ENCODE data around the gene SPIN1.
"Not testable (repeated sequence)": the region's sequence is repeated elsewhere in the genome, so short reads cannot be mapped to it uniquely, and the experiment has no call there.

The SPIN1 gene

GRCh38 chr9:88388203-88388885, at the start of gene SPIN1:
TSS of gene SPIN1 (plus strand) at chr9:88388444. CDS start at chr9:88426540, 38,096 bp downstream.
- peak; percentile 100 for DNase-seq (ENCODE audit: low spot score)

- no peak for DNase-seq (ENCODE audit: low spot score)
Measured at GRCh38 chr9:88339317-88339716, 48.9 kb upstream of the SPIN1 start.

- DNase-seq (ENCODE audit: low spot score), result no peak
Measured at GRCh38 chr9:88342246-88342645, 46.0 kb upstream of the SPIN1 start.

GRCh38 chr9:88344013-88344412, 44.2 kb upstream of the SPIN1 start:
- no peak for DNase-seq (ENCODE audit: low spot score)

GRCh38 chr9:88350354-88350753, 37.9 kb upstream of the SPIN1 start:
- DNase-seq (ENCODE audit: low spot score), result not testable (repeated sequence)

GRCh38 chr9:88355166-88355565, 33.1 kb upstream of the SPIN1 start:
- DNase-seq (ENCODE audit: low spot score), result no peak

- not testable (repeated sequence) for DNase-seq (ENCODE audit: low spot score)
Measured at GRCh38 chr9:88357250-88357649, 31.0 kb upstream of the SPIN1 start.

- no peak for DNase-seq (ENCODE audit: low spot score)
Measured at GRCh38 chr9:88358723-88359122, 29.5 kb upstream of the SPIN1 start.

GRCh38 chr9:88359974-88360373, 28.3 kb upstream of the SPIN1 start:
- no peak for DNase-seq (ENCODE audit: low spot score)

GRCh38 chr9:88362681-88363080, 25.6 kb upstream of the SPIN1 start:
- no peak for DNase-seq (ENCODE audit: low spot score)

- no peak for DNase-seq (ENCODE audit: low spot score)
Measured at GRCh38 chr9:88363661-88364060, 24.6 kb upstream of the SPIN1 start.

- DNase-seq (ENCODE audit: low spot score), result no peak
Measured at GRCh38 chr9:88364706-88365105, 23.5 kb upstream of the SPIN1 start.

GRCh38 chr9:88370346-88370745, 17.9 kb upstream of the SPIN1 start:
- no peak for DNase-seq (ENCODE audit: low spot score)

- no peak for DNase-seq (ENCODE audit: low spot score)
Measured at GRCh38 chr9:88372103-88372654, 16.1 kb upstream of the SPIN1 start.

- no peak for DNase-seq (ENCODE audit: low spot score)
Measured at GRCh38 chr9:88373045-88373444, 15.2 kb upstream of the SPIN1 start.

- DNase-seq (ENCODE audit: low spot score), result peak; percentile 14
Measured at GRCh38 chr9:88378317-88378716, 9.9 kb upstream of the SPIN1 start.

- DNase-seq (ENCODE audit: low spot score), result no peak
Measured at GRCh38 chr9:88379352-88379751, 8.9 kb upstream of the SPIN1 start.

- DNase-seq (ENCODE audit: low spot score), result no peak
Measured at GRCh38 chr9:88380118-88380517, 8.1 kb upstream of the SPIN1 start.

- DNase-seq (ENCODE audit: low spot score), result not testable (repeated sequence)
Measured at GRCh38 chr9:88381322-88381721, 6.9 kb upstream of the SPIN1 start.

GRCh38 chr9:88383176-88383575, 5.1 kb upstream of the SPIN1 start:
- DNase-seq (ENCODE audit: low spot score), result no peak

GRCh38 chr9:88386137-88386536, 2.1 kb upstream of the SPIN1 start:
- DNase-seq (ENCODE audit: low spot score), result not testable (repeated sequence)

GRCh38 chr9:88387036-88387551, 1.1 kb upstream of the SPIN1 start:
- DNase-seq (ENCODE audit: low spot score), result no peak

GRCh38 chr9:88387552-88388202, 567 bp upstream of the SPIN1 start:
- DNase-seq (ENCODE audit: low spot score), result peak; percentile 78
